PC-3 (cell line): ENCODE measurements around the gene CXCR4. TPM values are rescaled to one million over a fixed set of nuclear protein-coding genes. Genes with fewer than 3 reads are reported as not detected.

Source experiments
- ATAC-seq: fragments of 200-7000 bp; cut with Tn5 transposase; 2 replicates; pipeline ENCODE4 v1.9.1; 2020; ENCODE audit warnings: mild to moderate bottlenecking, moderate library complexity
- BruUV-seq: library from RNA; stranded (reverse); fragments of 400-500 nt; replicated peaks from 2 replicates; lab custom pipeline; 2021; lab: Mats Ljungman, UMichigan
- CTCF ChIA-PET: fragments of 300-600 bp; sonication (Branson Sonifier 250); formaldehyde crosslinking; loops from one replicate; lab custom pipeline; 2022; ENCODE audit warnings: antibody characterized with exemption; lab: Charles Lee
- POLR2A ChIA-PET: fragments of 300-600 bp; sonication (Branson Sonifier 250); formaldehyde crosslinking; loops from one replicate; lab custom pipeline; 2022; ENCODE audit warnings: antibody characterized with exemption; ENCODE audit not compliant: unreplicated experiment; lab: Charles Lee
- DNase-seq: peaks from one replicate; pipeline ENCODE4 v3.0.0-alpha.2; 2015
- H2AFZ ChIP-seq: fragments of 300-600 bp; sonication (generic); 2 replicates; pipeline ENCODE4 v1.6.0; 2016; ENCODE audit warnings: antibody characterized with exemption, low read length
- H3F3A ChIP-seq: fragments of 300-600 bp; sonication (generic); one replicate; pipeline ENCODE4 v1.6.0; 2017; ENCODE audit warnings: antibody characterized with exemption, low read length, control low read depth, mild to moderate bottlenecking; ENCODE audit not compliant: unreplicated experiment
- H3K27ac ChIP-seq: fragments of 300-600 bp; sonication (generic); 2 replicates; pipeline ENCODE4 v1.5.1; 2016; ENCODE audit warnings: mild to moderate bottlenecking, low read length
- H3K27me3 ChIP-seq: fragments of 300-600 bp; sonication (generic); 2 replicates; pipeline ENCODE4 v1.6.1; 2016; ENCODE audit warnings: low read length, mixed read lengths
- H3K36me3 ChIP-seq: fragments of 300-600 bp; sonication (generic); 2 replicates; pipeline ENCODE4 v1.6.1; 2016; ENCODE audit warnings: low read depth, mixed run types, low read length, mixed read lengths
- H3K4me1 ChIP-seq: fragments of 300-600 bp; sonication (generic); 2 replicates; pipeline ENCODE4 v1.5.1; 2016; ENCODE audit warnings: low read length; ENCODE audit not compliant: insufficient read depth
- H3K4me2 ChIP-seq: fragments of 300-600 bp; sonication (generic); 2 replicates; pipeline ENCODE4 v1.6.0; 2016; ENCODE audit warnings: low read length
- H3K4me3 ChIP-seq: fragments of 300-600 bp; sonication (generic); 2 replicates; pipeline ENCODE4 v1.5.1; 2016; ENCODE audit warnings: mild to moderate bottlenecking, low read length, mixed read lengths
- H3K79me2 ChIP-seq: fragments of 300-600 bp; sonication (generic); 2 replicates; pipeline ENCODE4 v1.6.1; 2017; ENCODE audit warnings: low read length, mixed read lengths
- H3K9ac ChIP-seq: fragments of 300-600 bp; sonication (generic); 2 replicates; pipeline ENCODE4 v1.6.0; 2016; ENCODE audit warnings: mild to moderate bottlenecking, low read length
- H3K9me2 ChIP-seq: fragments of 300-600 bp; sonication (generic); replicated peaks from 2 replicates; pipeline ENCODE4 v1.6.1; 2016; ENCODE audit warnings: mixed run types, low read length, mixed read lengths
- H3K9me3 ChIP-seq: fragments of 300-600 bp; sonication (generic); 2 replicates; pipeline ENCODE4 v1.6.1; 2016; ENCODE audit warnings: low read length, mixed read lengths
- H4K20me1 ChIP-seq: fragments of 300-600 bp; sonication (generic); 2 replicates; pipeline ENCODE4 v1.6.1; 2016; ENCODE audit warnings: low read length, mixed read lengths
- EZH2 ChIP-seq: fragments of 300-600 bp; sonication (generic); IDR thresholded peaks from one replicate; pipeline ENCODE4 v1.6.1; 2017; ENCODE audit warnings: antibody characterized with exemption, mild to moderate bottlenecking, low read length; ENCODE audit not compliant: unreplicated experiment
- EZH2phosphoT487 ChIP-seq: fragments of 300-600 bp; sonication (generic); IDR thresholded peaks from 2 replicates; pipeline ENCODE4 v1.6.1; 2018; ENCODE audit warnings: mild to moderate bottlenecking, antibody characterized with exemption, low read length, borderline replicate concordance
- intact Hi-C: fragments of 100-400 bp; cut with micrococcal nuclease; formaldehyde crosslinking; loops from 2 replicates; pipeline ENCODE4 v1.9.0; 2023
- total RNA-seq: library from RNA; depleted of rRNA; stranded (reverse); fragments of >200 nt; gene quantifications from 2 replicates; pipeline ENCODE4 v1.2.3, GENCODE V29; 2014
- TF ChIP-seq, protein P1 (sequence below): fragments of 300-600 bp; sonication (generic); conservative IDR thresholded peaks from 2 replicates; pipeline ENCODE4 v1.5.1; 2017; ENCODE audit warnings: antibody characterized with exemption, low read depth, mild to moderate bottlenecking, low read length

Gene CXCR4
- total RNA-seq, 1 experiment from 2014 or later: 2.1 TPM

DNA sequence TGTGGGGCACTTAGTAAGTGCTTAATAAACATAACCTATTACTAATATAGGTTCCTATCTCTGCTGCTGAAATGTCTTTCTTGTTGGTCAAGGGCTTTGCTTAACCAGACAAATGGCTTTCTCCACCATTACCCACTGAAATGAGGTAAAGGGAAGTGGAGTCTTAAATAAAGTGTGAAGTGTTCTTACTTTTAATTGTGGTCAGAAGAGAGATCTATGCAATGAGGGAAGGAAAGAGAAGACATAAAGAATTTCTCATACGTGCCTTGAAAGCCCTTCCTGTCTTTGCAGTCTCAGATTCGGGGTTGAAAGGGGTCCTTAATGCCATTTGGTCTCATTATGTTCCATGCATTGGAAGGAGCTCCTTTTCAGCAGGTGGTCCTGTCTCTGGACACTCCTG is 6.9 kb upstream of the CXCR4 start:
- Histone ChIP-seq H3K9me2 (no peaks in the 10 kb centered on the region), H3K79me2 (no peaks in the 10 kb centered on the region), H3K4me2 (no peak overlapping the region), H4K20me1 (no peaks in the 10 kb centered on the region), H3K27me3 (peaks cover 73% of the 10 kb centered on the region), H3K4me3 (no peak overlapping the region), H2AFZ (no peak overlapping the region), H3K4me1 (peaks cover 10% of the 10 kb centered on the region; the same call in 1 of the 2 replicates), H3K36me3 (no peaks in the 10 kb centered on the region), H3F3A (no peaks in the 10 kb centered on the region), H3K9ac (no peak overlapping the region), H3K9me3 (no peaks in the 10 kb centered on the region), H3K27ac (no peak overlapping the region)
- ATAC-seq (no peak), DNase-seq (no peak)
- no TSS peak for BruUV-seq
- TF ChIP-seq, protein P1, sequence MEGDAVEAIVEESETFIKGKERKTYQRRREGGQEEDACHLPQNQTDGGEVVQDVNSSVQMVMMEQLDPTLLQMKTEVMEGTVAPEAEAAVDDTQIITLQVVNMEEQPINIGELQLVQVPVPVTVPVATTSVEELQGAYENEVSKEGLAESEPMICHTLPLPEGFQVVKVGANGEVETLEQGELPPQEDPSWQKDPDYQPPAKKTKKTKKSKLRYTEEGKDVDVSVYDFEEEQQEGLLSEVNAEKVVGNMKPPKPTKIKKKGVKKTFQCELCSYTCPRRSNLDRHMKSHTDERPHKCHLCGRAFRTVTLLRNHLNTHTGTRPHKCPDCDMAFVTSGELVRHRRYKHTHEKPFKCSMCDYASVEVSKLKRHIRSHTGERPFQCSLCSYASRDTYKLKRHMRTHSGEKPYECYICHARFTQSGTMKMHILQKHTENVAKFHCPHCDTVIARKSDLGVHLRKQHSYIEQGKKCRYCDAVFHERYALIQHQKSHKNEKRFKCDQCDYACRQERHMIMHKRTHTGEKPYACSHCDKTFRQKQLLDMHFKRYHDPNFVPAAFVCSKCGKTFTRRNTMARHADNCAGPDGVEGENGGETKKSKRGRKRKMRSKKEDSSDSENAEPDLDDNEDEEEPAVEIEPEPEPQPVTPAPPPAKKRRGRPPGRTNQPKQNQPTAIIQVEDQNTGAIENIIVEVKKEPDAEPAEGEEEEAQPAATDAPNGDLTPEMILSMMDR: no peak
- no peak for TF ChIP-seq EZH2phosphoT487
- TF ChIP-seq EZH2: no peak
- ChIA-PET CTCF (no interaction called here), POLR2A (no interaction called here)
- intact Hi-C loops: loop anchor here (10.0 kb wide), 1 partner anchor 250 kb away; no protein-coding TSS in a partner anchor

DNA sequence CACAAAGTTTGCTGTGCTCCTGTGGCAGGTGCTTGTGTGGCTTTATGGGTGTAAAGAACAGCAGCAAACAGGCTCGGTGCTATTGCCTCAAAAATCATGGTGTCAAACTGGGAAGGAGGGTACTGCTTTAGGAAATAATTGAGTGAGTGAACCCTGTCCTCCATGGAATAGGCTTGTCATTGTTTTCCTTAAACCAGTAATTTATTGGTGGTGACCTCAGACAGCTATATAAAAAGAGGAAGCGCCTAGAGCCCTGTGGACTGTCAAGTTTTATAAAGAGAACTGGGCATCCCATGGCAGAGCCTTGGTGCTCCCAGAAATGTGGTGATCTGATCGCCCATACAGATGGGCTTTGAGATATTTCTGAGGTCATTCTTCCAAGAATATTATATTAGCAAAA is 4.7 kb upstream of the CXCR4 start:
- ChIA-PET POLR2A (no interaction called here), CTCF (no interaction called here)
- Histone ChIP-seq H4K20me1 (no peaks in the 10 kb centered on the region), H3K9me3 (no peaks in the 10 kb centered on the region), H3K4me3 (no peak overlapping the region), H3K4me1 (0 out of 2 replicates have a peak, but pooled peaks cover 4% of the 10 kb centered on the region), H3K27me3 (peaks cover 94% of the 10 kb centered on the region), H3K4me2 (no peak overlapping the region), H3K9me2 (no peaks in the 10 kb centered on the region), H2AFZ (no peak overlapping the region), H3K9ac (no peak overlapping the region), H3K79me2 (no peaks in the 10 kb centered on the region), H3K36me3 (no peaks in the 10 kb centered on the region), H3K27ac (no peak overlapping the region), H3F3A (no peaks in the 10 kb centered on the region)
- no TSS peak for BruUV-seq
- no peak for ATAC-seq
- TF ChIP-seq EZH2phosphoT487 (no peak), EZH2 (no peak)
- TF ChIP-seq, protein P1: no peak
- intact Hi-C loops: loop anchor here (10.0 kb wide), 1 partner anchor 252 kb away; no protein-coding TSS in a partner anchor
- no peak for DNase-seq

DNA sequence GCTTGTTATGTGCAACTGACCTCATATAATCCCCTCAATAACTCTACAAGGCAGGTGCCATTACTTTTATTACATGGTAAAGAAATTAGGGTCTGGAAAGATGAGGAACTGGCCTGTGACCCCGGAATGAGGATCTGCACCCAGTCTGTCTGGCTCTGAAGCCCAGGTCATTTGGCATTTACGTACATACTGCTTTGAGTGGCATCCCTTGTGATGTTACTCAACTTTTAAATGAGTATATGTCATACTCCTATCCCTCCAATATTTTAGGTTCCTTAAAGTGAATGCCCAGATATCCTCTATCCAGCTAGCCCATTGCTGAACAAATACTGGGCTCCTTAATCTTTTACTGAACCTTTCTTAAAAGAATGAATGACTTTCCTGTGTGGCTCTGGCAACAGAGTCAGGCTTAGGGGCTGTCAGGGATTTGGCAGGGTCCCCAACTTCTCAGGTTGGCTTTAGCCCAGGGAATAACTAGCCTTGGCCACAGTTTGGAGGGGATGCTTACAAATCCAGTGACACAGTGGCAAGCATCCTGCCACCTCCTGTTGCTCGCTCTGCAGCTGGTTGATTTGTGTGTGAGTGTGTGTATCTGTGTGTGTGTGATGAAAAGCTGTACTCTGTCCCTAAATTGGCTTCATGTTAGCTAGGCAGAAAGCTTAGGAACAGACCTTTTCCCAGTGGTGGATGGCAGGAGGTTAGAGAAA is 3.4 kb upstream of the CXCR4 start:
- ATAC-seq (no peak), DNase-seq (no peak)
- TF ChIP-seq, protein P1: no peak
- TF ChIP-seq EZH2 (no peak), EZH2phosphoT487 (no peak)
- H3K9me2 ChIP-seq: no peaks in the 10 kb centered on the region
- peaks cover 16% of the 10 kb centered on the region; the same call in 1 of the 2 replicates for H3K4me1 ChIP-seq
- H3K36me3 ChIP-seq: no peaks in the 10 kb centered on the region
- no peaks in the 10 kb centered on the region for H3F3A ChIP-seq
- H3K27ac ChIP-seq: no peak overlapping the region
- no peak overlapping the region for H2AFZ ChIP-seq
- ChIA-PET CTCF (interaction anchor here (0.6 kb wide), 1 partner anchor 81 kb away, joined by 3 read pairs; no protein-coding TSS in a partner anchor), POLR2A (no interaction called here)
- no peak overlapping the region for H3K4me2 ChIP-seq
- BruUV-seq: no TSS peak
- no peak overlapping the region for H3K4me3 ChIP-seq
- H3K27me3 ChIP-seq: peaks cover 94% of the 10 kb centered on the region
- H4K20me1 ChIP-seq: no peaks in the 10 kb centered on the region
- H3K9me3 ChIP-seq: no peaks in the 10 kb centered on the region
- H3K79me2 ChIP-seq: no peaks in the 10 kb centered on the region
- no peak overlapping the region for H3K9ac ChIP-seq
- intact Hi-C loops: loop anchor here (10.0 kb wide), 1 partner anchor 253 kb away; no protein-coding TSS in a partner anchor
